Ishikawa (cell line): Measurements from ENCODE around the gene FNDC11.

ENCODE experiments used
- CEBPB ChIP-seq: IDR thresholded peaks from 2 replicates; pipeline ENCODE4 v1.6.1; 2012
- CREB1 ChIP-seq: IDR thresholded peaks from 2 replicates; pipeline ENCODE4 v1.6.1; 2012; ENCODE audit warnings: low read depth
- EGR1 ChIP-seq: IDR thresholded peaks from 2 replicates; pipeline ENCODE4 v1.6.1; 2012
- EP300 ChIP-seq: IDR thresholded peaks from 2 replicates; pipeline ENCODE4 v1.6.1; 2012; ENCODE audit warnings: borderline replicate concordance
- NFIC ChIP-seq: IDR thresholded peaks from 2 replicates; pipeline ENCODE4 v1.6.1; 2012
- RAD21 ChIP-seq: IDR thresholded peaks from 2 replicates; pipeline ENCODE4 v1.6.1; 2012; ENCODE audit warnings: low read depth
- TCF12 ChIP-seq: IDR thresholded peaks from 2 replicates; pipeline ENCODE4 v1.6.1; 2012; ENCODE audit warnings: low read depth
- YY1 ChIP-seq: IDR thresholded peaks from 2 replicates; pipeline ENCODE4 v1.6.1; 2012; ENCODE audit warnings: low read depth
- ZBTB7A ChIP-seq: IDR thresholded peaks from 2 replicates; pipeline ENCODE4 v1.6.1; 2012; ENCODE audit warnings: low read depth
- TF ChIP-seq, protein P1 (sequence below): IDR thresholded peaks from 2 replicates; pipeline ENCODE4 v1.6.1; 2012; ENCODE audit warnings: low read depth, mild to moderate bottlenecking

- TF ChIP-seq RAD21 (no peak), EGR1 (no peak), EP300 (no peak), NFIC (no peak), CEBPB (no peak), ZBTB7A (no peak), YY1 (no peak), CREB1 (no peak), TCF12 (no peak)
- TF ChIP-seq, protein P1, sequence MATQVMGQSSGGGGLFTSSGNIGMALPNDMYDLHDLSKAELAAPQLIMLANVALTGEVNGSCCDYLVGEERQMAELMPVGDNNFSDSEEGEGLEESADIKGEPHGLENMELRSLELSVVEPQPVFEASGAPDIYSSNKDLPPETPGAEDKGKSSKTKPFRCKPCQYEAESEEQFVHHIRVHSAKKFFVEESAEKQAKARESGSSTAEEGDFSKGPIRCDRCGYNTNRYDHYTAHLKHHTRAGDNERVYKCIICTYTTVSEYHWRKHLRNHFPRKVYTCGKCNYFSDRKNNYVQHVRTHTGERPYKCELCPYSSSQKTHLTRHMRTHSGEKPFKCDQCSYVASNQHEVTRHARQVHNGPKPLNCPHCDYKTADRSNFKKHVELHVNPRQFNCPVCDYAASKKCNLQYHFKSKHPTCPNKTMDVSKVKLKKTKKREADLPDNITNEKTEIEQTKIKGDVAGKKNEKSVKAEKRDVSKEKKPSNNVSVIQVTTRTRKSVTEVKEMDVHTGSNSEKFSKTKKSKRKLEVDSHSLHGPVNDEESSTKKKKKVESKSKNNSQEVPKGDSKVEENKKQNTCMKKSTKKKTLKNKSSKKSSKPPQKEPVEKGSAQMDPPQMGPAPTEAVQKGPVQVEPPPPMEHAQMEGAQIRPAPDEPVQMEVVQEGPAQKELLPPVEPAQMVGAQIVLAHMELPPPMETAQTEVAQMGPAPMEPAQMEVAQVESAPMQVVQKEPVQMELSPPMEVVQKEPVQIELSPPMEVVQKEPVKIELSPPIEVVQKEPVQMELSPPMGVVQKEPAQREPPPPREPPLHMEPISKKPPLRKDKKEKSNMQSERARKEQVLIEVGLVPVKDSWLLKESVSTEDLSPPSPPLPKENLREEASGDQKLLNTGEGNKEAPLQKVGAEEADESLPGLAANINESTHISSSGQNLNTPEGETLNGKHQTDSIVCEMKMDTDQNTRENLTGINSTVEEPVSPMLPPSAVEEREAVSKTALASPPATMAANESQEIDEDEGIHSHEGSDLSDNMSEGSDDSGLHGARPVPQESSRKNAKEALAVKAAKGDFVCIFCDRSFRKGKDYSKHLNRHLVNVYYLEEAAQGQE: no peak
Measured at GRCh38 chr20:63530788-63531160, 23.2 kb upstream of the FNDC11 start.
